ENCODE measurements around the gene CSRNP3.
"Not testable (repeated sequence)": the region's sequence is repeated elsewhere in the genome, so short reads cannot be mapped to it uniquely, and the experiment has no call there.

The CSRNP3 gene

DNA sequence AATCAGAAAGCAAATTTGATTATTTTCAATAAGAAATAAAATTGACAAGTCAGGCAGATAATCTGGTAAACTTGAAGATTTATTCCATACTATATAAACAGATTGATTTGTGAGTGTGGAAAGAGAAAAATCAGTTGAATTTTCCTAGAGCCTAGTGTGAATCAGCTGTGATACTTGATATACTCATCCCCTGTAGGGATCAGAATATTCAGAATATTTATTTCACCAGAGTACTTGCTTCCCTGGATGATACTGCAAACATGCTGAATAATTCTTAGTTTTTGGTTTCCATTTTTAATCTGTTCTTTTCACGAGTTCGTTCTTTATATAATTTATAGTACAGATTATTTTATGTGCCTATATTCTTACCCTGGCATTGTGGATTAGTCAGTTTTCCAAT is 181.7 kb downstream of the CSRNP3 start:
- H3K4me3 ChIP-seq (ENCODE audit: control insufficient read depth, low read depth, low read length) = no peak overlapping the region
- DNase-seq (ENCODE audit: low read depth) = no peak
- TF ChIP-seq, protein P1, sequence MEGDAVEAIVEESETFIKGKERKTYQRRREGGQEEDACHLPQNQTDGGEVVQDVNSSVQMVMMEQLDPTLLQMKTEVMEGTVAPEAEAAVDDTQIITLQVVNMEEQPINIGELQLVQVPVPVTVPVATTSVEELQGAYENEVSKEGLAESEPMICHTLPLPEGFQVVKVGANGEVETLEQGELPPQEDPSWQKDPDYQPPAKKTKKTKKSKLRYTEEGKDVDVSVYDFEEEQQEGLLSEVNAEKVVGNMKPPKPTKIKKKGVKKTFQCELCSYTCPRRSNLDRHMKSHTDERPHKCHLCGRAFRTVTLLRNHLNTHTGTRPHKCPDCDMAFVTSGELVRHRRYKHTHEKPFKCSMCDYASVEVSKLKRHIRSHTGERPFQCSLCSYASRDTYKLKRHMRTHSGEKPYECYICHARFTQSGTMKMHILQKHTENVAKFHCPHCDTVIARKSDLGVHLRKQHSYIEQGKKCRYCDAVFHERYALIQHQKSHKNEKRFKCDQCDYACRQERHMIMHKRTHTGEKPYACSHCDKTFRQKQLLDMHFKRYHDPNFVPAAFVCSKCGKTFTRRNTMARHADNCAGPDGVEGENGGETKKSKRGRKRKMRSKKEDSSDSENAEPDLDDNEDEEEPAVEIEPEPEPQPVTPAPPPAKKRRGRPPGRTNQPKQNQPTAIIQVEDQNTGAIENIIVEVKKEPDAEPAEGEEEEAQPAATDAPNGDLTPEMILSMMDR (conservative IDR thresholded peaks at IDR 0.05; ENCODE audit: control insufficient read depth, insufficient read depth, low read depth, low read length) = no peak

DNA sequence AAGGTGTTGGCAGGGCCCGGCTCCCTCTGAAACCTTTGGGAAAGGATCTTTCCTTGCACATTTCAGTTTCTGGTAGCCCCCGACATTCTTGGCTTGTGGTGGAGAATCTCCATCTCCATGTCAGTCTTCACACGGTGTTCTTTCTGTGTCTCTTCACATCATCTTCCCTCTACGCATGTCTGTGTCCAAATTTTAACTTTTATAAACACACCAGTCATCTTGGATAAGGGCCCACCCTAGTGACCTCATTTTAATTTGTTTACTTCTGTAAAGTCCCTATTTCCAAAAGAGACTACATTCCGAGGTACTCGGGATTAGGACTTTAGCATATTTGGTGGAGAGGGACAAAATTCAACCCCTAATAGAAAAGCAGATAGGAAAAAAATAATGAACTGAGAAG is 186.2 kb downstream of the CSRNP3 start:
- TF ChIP-seq, protein P1 (conservative IDR thresholded peaks at IDR 0.05; ENCODE audit: control insufficient read depth, insufficient read depth, low read depth, low read length) = no peak
- H3K4me3 ChIP-seq (ENCODE audit: control insufficient read depth, low read depth, low read length) = no peak overlapping the region
- peak; percentile 37 for DNase-seq (ENCODE audit: low read depth)

DNA sequence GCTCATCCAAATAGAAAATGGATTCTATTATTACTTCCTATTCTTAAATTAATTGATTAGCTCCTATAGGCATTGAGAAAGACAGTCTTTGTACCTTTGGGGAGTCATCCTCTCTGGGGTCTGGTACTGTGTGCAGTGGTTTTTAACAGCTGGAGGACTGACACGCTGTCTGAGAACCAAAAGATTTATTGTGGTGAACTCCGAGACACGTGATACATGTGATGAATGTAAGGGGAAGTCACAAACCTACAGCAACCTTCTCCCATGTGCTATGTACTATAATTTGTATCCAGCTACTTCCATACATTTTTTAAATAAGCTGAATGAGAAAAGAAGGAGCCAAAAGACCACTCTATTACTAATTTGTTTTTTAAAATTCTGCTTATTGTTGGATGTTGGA is 190.9 kb downstream of the CSRNP3 start:
- no peak for DNase-seq (ENCODE audit: low read depth)
- TF ChIP-seq, protein P1 (conservative IDR thresholded peaks at IDR 0.05; ENCODE audit: control insufficient read depth, insufficient read depth, low read depth, low read length) = no peak
- H3K4me3 ChIP-seq (ENCODE audit: control insufficient read depth, low read depth, low read length) = no peak overlapping the region

DNA sequence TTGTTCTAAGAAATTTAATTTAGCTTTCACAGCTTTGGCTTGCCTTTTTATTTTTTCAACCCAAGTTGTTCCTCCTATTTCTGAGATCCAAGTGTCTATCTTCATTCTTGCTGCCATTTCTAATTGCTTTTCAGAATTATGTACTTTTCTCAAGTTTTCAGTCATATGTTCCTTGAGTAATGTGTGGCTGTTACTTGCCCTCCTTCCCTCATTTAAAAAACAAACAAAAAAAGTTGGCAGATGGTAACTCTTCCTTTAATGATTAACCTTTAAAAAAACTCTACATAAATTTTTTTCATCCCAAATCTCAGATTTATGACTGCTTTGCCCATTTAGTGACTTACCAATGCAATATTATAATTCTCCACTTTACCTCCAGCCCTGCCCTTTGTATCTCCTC is 193.2 kb downstream of the CSRNP3 start:
- DNase-seq (ENCODE audit: low read depth) = no peak
- TF ChIP-seq, protein P1 (conservative IDR thresholded peaks at IDR 0.05; ENCODE audit: control insufficient read depth, insufficient read depth, low read depth, low read length) = no peak
- no peak overlapping the region for H3K4me3 ChIP-seq (ENCODE audit: control insufficient read depth, low read depth, low read length)

DNA sequence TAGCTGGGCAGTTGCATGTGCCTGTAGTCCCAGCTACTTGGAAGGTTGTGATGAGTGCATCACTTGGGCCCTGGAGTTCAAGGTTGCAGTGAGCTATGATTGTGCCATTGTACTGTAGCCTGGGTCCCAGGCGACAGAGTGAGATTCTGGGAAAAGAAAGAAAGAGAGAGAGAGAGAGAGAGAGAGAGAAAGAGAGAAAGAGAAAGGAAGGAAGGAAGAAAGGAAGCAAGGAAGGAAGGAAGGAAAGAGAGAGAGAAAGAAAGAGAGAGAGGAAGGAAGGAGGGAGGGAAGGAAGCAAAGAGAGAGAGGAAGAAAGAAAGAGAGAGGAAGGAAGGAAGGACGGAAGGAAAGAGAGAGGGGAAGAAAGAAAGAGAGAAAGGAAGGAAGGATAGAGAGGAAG is 196.1 kb downstream of the CSRNP3 start:
- H3K4me3 ChIP-seq (ENCODE audit: control insufficient read depth, low read depth, low read length) = no peak overlapping the region
- TF ChIP-seq, protein P1 (conservative IDR thresholded peaks at IDR 0.05; ENCODE audit: control insufficient read depth, insufficient read depth, low read depth, low read length) = no peak
- no peak for DNase-seq (ENCODE audit: low read depth)

DNA sequence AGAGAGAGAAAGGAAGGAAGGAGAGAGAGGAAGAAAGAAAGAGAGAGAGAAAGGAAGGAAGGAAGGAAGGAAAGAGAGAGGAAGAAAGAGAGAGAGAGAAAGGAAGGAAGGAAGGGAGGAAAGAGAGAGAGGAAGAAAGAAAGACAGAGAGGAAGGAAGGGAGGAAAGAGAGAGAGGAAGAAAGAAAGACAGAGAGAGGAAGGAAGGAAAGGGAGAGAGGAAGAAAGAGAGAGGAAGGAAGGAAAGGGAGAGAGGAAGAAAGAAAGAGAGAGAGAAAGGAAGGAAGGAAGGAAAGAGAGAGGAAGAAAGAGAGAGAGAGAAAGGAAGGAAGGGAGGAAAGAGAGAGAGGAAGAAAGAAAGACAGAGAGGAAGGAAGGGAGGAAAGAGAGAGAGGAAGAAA is 196.6 kb downstream of the CSRNP3 start:
- not testable (repeated sequence) for H3K4me3 ChIP-seq (ENCODE audit: control insufficient read depth, low read depth, low read length)

DNA sequence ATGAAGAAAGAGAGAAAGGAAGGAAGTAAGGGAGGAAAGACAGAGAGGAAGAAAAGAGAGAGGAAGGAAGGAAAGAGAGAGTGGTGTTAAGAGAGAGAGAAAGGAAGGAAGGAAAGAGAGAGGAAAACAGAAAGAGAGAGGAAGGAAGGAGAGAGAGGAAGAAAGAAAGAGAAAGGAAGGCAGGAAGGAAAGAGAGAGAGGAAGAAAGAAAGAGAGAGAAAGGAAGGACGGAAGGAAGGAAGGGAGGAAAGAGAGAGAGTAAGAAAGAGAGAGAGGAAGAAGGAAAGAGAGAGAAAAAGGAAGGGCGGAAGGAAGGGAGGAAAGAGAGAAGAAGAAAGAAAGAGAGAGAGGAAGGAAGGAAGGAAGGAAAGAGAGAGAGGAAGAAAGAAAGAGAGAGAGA is 197.1 kb downstream of the CSRNP3 start:
- TF ChIP-seq, protein P1 (conservative IDR thresholded peaks at IDR 0.05; ENCODE audit: control insufficient read depth, insufficient read depth, low read depth, low read length) = no peak
- DNase-seq (ENCODE audit: low read depth) = no peak
- no peak overlapping the region for H3K4me3 ChIP-seq (ENCODE audit: control insufficient read depth, low read depth, low read length)

More for the DNA sequence above, 196.6 kb downstream of the CSRNP3 start:
- DNase-seq (ENCODE audit: low read depth) = not testable (repeated sequence)

All from fibroblast of mammary gland (primary cell).